AG20443 (cell line): Measurements from ENCODE around the gene SLC25A23.

Experiments used
- DNase-seq: peaks from one replicate; pipeline ENCODE4 v3.0.0; 2012; ENCODE audit warnings: low spot score, mixed read lengths

Gene SLC25A23

GRCh38 chr19:6424939-6425731 is 34.5 kb downstream of the SLC25A23 start:
- DNase-seq: peak; percentile 98

- DNase-seq: peak; percentile 51
Measured at GRCh38 chr19:6424195-6424938, 35.2 kb downstream of the SLC25A23 start, which contains the start of gene KHSRP. Gene KHSRP, minus strand, starts transcription at chr19:6424811. Its CDS starts 110 bp downstream, at chr19:6424701.

GRCh38 chr19:6423499-6424194 is 35.9 kb downstream of the SLC25A23 start:
- peak; percentile 79 for DNase-seq

- no peak for DNase-seq
Measured at GRCh38 chr19:6421075-6422014, 38.2 kb downstream of the SLC25A23 start.

GRCh38 chr19:6418562-6418932 is 41.0 kb downstream of the SLC25A23 start:
- no peak for DNase-seq

GRCh38 chr19:6417713-6418561 is 41.7 kb downstream of the SLC25A23 start:
- DNase-seq: peak; percentile 56

GRCh38 chr19:6416658-6417405 is 42.8 kb downstream of the SLC25A23 start:
- no peak for DNase-seq

GRCh38 chr19:6415591-6416190 is 43.9 kb downstream of the SLC25A23 start:
- no peak for DNase-seq

- no peak for DNase-seq
Measured at GRCh38 chr19:6414793-6415590, 44.6 kb downstream of the SLC25A23 start.

- no peak for DNase-seq
Measured at GRCh38 chr19:6413721-6414643, 45.6 kb downstream of the SLC25A23 start.

GRCh38 chr19:6413291-6413690 is 46.3 kb downstream of the SLC25A23 start:
- DNase-seq: no peak

- DNase-seq: peak; percentile 34
Measured at GRCh38 chr19:6412447-6413091, 47.0 kb downstream of the SLC25A23 start.

- no peak for DNase-seq
Measured at GRCh38 chr19:6412061-6412446, 47.5 kb downstream of the SLC25A23 start.

GRCh38 chr19:6409346-6409745 is 50.2 kb downstream of the SLC25A23 start:
- DNase-seq: no peak

- no peak for DNase-seq
Measured at GRCh38 chr19:6406401-6406800, 53.2 kb downstream of the SLC25A23 start.

- peak; percentile 69 for DNase-seq
Measured at GRCh38 chr19:6402837-6403608, 56.6 kb downstream of the SLC25A23 start.
